Loucy (cell line): ENCODE results near the gene IL36RN.
"Not testable (repeated sequence)": the region's sequence is repeated elsewhere in the genome, so short reads cannot be mapped to it uniquely, and the experiment has no call there.

Experiments used
- H2AFZ ChIP-seq: fragments of 200-600 bp; sonication (generic); 2 replicates; pipeline ENCODE4 v1.6.0; 2016; ENCODE audit warnings: antibody characterized with exemption, mild to moderate bottlenecking, low read length, moderate library complexity
- H3F3A ChIP-seq: fragments of 200-600 bp; 2 replicates; pipeline ENCODE4 v1.6.0; 2016; ENCODE audit warnings: antibody characterized with exemption, low read depth, mild to moderate bottlenecking
- H3K27me3 ChIP-seq: fragments of 200-600 bp; sonication (generic); 2 replicates; pipeline ENCODE4 v1.6.1; 2014; ENCODE audit warnings: low read length, mild to moderate bottlenecking; ENCODE audit not compliant: insufficient read depth, poor library complexity, severe bottlenecking
- H3K36me3 ChIP-seq: fragments of 200-600 bp; sonication (generic); 2 replicates; pipeline ENCODE4 v1.6.1; 2016; ENCODE audit warnings: low read length; ENCODE audit not compliant: insufficient read depth
- H3K4me1 ChIP-seq: fragments of 200-600 bp; sonication (generic); 2 replicates; pipeline ENCODE4 v1.5.1; 2014; ENCODE audit warnings: low read length, mild to moderate bottlenecking; ENCODE audit not compliant: insufficient read depth, poor library complexity, severe bottlenecking
- H3K4me2 ChIP-seq: fragments of 200-600 bp; sonication (generic); 2 replicates; pipeline ENCODE4 v1.6.0; 2014; ENCODE audit warnings: antibody characterized with exemption, low read length, low read depth, mild to moderate bottlenecking; ENCODE audit not compliant: poor library complexity, severe bottlenecking
- H3K4me3 ChIP-seq: fragments of 200-600 bp; sonication (generic); 2 replicates; pipeline ENCODE4 v1.5.1; 2014; ENCODE audit warnings: low read length, mild to moderate bottlenecking, mixed read lengths; ENCODE audit not compliant: poor library complexity, severe bottlenecking
- H3K79me2 ChIP-seq: fragments of 200-600 bp; sonication (generic); 2 replicates; pipeline ENCODE4 v1.6.1; 2014; ENCODE audit warnings: low read length; ENCODE audit not compliant: insufficient read depth
- H3K9ac ChIP-seq: fragments of 200-600 bp; sonication (generic); 2 replicates; pipeline ENCODE4 v1.6.0; 2014; ENCODE audit warnings: mild to moderate bottlenecking, low read depth, low read length, moderate library complexity; ENCODE audit not compliant: poor library complexity, severe bottlenecking
- H3K9me2 ChIP-seq: fragments of 200-600 bp; sonication (generic); replicated peaks from 2 replicates; pipeline ENCODE4 v1.6.1; 2016; ENCODE audit warnings: low read depth, low read length, mixed read lengths
- H3K9me3 ChIP-seq: fragments of 200-600 bp; sonication (generic); 2 replicates; pipeline ENCODE4 v1.6.1; 2014; ENCODE audit warnings: mild to moderate bottlenecking, antibody characterized with exemption, low read length, low read depth; ENCODE audit not compliant: insufficient read depth
- H4K20me1 ChIP-seq: fragments of 200-600 bp; sonication (generic); 2 replicates; pipeline ENCODE4 v1.6.0; 2014; ENCODE audit warnings: antibody characterized with exemption, low read length, mild to moderate bottlenecking; ENCODE audit not compliant: insufficient read depth, poor library complexity, severe bottlenecking
- EZH2phosphoT487 ChIP-seq: fragments of 200-600 bp; IDR thresholded peaks from 2 replicates; pipeline ENCODE4 v1.6.1; 2018; ENCODE audit warnings: antibody characterized with exemption, mild to moderate bottlenecking, moderate library complexity, borderline replicate concordance
- TF ChIP-seq, protein P1 (sequence below): fragments of 200-600 bp; sonication (generic); conservative IDR thresholded peaks from 2 replicates; pipeline ENCODE4 v1.5.1; 2014; ENCODE audit warnings: mild to moderate bottlenecking, antibody characterized with exemption, low read length

IL36RN gene

DNA sequence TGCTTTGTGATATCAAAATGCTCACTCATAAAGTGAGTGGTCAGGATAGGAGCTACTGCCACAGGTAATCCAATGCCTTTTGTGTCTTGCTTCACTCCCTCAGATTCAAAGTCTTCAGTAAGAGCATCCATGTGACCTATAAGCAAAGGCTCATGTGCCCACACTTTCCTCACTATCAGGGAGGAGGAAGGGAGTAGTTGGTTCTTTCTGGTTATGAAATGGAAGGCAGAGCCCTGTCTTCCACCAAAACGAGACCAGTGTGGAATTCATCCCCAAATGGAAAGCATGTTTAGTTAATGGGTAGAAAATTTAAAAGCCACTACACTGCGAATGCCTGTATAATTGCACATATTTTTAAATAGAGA, 34.6 kb downstream of the IL36RN start:
- Histone ChIP-seq H3K4me3 (no peak overlapping the region), H3K4me2 (no peak overlapping the region), H3F3A (no peaks in the 10 kb centered on the region), H3K4me1 (no peaks in the 10 kb centered on the region), H3K36me3 (no peaks in the 10 kb centered on the region), H4K20me1 (no peaks in the 10 kb centered on the region), H3K9ac (no peak overlapping the region), H3K27me3 (no peaks in the 10 kb centered on the region), H3K9me3 (no peaks in the 10 kb centered on the region), H2AFZ (no peak overlapping the region), H3K79me2 (no peaks in the 10 kb centered on the region), H3K9me2 (no peaks in the 10 kb centered on the region)
- no peak for TF ChIP-seq EZH2phosphoT487
- TF ChIP-seq, protein P1, sequence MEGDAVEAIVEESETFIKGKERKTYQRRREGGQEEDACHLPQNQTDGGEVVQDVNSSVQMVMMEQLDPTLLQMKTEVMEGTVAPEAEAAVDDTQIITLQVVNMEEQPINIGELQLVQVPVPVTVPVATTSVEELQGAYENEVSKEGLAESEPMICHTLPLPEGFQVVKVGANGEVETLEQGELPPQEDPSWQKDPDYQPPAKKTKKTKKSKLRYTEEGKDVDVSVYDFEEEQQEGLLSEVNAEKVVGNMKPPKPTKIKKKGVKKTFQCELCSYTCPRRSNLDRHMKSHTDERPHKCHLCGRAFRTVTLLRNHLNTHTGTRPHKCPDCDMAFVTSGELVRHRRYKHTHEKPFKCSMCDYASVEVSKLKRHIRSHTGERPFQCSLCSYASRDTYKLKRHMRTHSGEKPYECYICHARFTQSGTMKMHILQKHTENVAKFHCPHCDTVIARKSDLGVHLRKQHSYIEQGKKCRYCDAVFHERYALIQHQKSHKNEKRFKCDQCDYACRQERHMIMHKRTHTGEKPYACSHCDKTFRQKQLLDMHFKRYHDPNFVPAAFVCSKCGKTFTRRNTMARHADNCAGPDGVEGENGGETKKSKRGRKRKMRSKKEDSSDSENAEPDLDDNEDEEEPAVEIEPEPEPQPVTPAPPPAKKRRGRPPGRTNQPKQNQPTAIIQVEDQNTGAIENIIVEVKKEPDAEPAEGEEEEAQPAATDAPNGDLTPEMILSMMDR = no peak

DNA sequence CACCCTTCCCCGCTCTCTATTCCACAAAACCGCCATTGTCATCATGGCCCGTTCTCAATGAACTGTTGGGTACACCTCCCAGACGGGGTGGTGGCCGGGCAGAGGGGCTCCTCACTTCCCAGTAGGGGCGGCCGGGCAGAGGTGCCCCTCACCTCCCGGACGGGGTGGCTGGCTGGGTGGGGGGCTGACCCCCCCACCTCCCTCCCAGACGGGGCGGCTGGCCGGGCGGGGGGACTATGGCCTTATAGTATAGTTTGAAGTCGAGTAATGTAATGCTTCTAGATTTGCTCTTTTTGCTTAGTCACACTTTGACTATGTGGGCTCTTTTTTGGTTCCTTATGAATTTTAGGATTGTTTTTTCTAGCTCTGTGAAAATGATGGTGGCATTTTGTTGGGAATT, 37.3 kb downstream of the IL36RN start:
- not testable (repeated sequence) for H3K9me2 ChIP-seq, H3K4me3 ChIP-seq, H3K27me3 ChIP-seq, H3K36me3 ChIP-seq, H3F3A ChIP-seq, H2AFZ ChIP-seq, H3K4me2 ChIP-seq, H3K9ac ChIP-seq, H4K20me1 ChIP-seq, H3K9me3 ChIP-seq, H3K4me1 ChIP-seq, H3K79me2 ChIP-seq

DNA sequence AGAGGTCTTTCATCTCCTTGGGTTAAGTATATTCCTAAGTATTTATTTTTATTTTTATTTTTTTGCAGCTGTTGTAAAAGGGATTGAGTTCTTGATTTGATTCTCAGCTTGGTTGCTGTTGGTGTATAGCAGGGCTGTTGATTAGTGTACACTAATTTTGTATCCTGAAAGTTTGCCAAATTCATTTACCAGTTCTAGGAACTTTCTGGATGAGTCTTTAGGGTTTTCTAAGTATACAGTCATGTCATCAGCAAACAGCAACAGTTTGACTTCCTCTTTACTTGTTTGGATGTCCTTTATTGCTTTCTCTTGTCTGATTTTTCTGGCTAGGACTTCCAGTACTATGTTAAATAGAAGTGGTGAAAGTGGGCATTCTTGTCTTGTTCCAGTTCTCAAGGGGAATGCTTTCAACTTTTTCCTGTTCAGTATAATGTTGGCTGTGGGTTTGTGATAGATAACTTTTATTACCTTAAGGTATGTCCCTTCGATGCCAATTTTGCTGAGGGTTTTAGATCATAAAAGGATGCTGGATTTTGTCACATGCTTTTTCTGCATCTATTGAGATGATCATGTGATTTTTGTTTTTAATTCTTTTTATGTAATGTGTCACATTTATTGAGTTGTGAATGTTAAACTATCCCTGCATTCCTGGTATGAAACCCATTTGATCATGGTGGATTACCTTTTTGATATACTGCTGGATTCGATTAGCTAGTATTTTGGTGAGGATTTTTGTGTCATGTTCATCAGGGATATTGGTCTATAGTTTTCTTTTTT, 38.0 kb downstream of the IL36RN start:
- not testable (repeated sequence) for H3K4me1 ChIP-seq, H3K9me2 ChIP-seq

DNA sequence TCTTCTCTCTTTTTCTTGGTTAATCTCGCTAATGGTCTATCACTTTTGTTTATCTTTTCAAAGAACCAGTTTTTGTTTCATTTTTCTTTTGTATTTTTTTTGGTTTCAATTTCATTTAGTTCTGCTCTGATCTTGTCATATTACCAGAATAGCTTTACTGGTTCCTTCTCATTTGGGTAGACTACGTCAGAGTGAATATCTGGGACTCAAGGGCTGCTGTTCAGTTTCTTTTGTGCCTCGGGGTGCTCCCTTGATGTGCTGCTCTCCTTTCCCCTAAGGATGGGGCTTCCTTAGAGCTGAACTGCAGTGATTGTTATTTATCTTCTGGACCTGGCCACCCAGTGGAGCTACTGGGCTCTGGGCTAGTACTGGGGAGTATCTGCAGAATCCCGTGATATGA, 39.0 kb downstream of the IL36RN start:
- H3K4me2 ChIP-seq = no peak overlapping the region
- no peak overlapping the region for H3K9ac ChIP-seq
- TF ChIP-seq, protein P1 = no peak
- TF ChIP-seq EZH2phosphoT487 = no peak
- no peaks in the 10 kb centered on the region for H3K4me1 ChIP-seq
- no peaks in the 10 kb centered on the region for H3K36me3 ChIP-seq
- H2AFZ ChIP-seq = no peak overlapping the region
- no peaks in the 10 kb centered on the region for H4K20me1 ChIP-seq
- H3K9me2 ChIP-seq = no peaks in the 10 kb centered on the region
- no peaks in the 10 kb centered on the region for H3K27me3 ChIP-seq
- H3K79me2 ChIP-seq = no peaks in the 10 kb centered on the region
- H3K9me3 ChIP-seq = no peaks in the 10 kb centered on the region
- no peaks in the 10 kb centered on the region for H3F3A ChIP-seq
- H3K4me3 ChIP-seq = no peak overlapping the region

More for the DNA sequence above, 38.0 kb downstream of the IL36RN start:
- H3K4me3 ChIP-seq, H3K9me3 ChIP-seq, H3K4me2 ChIP-seq, H3K79me2 ChIP-seq, H3K9ac ChIP-seq, H3K27me3 ChIP-seq, H2AFZ ChIP-seq, H4K20me1 ChIP-seq, H3F3A ChIP-seq, H3K36me3 ChIP-seq: not testable (repeated sequence)
